CD4-positive, alpha-beta T cell treated with Interleukin-12 subunit alpha and Interleukin-12 subunit beta, for 1 hour (primary cell): ENCODE results near the gene CCDC69.

Experiments
- DNase-seq: peaks from one replicate; pipeline ENCODE4 v3.0.0-alpha.2; 2020

The CCDC69 gene

DNA sequence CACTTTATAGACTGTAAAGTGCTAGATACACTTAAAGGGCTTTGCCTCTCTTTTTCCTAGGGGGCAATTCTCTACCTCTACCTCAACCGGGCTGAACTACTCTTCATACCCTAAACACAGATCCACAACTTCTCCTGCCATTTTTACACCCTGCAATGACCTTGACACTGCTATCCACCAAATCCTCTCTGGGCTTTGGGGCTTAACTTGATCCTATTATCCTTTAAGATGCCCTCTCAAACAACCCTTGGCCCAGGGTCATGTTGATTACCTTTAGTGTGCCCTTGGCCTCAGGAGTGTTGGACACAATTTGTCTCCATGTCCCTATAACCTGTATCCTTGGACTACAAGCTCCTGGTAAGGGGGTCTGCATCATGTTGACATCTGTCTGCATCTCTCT is 85.8 kb downstream of the CCDC69 start:
- DNase-seq: no peak

DNA sequence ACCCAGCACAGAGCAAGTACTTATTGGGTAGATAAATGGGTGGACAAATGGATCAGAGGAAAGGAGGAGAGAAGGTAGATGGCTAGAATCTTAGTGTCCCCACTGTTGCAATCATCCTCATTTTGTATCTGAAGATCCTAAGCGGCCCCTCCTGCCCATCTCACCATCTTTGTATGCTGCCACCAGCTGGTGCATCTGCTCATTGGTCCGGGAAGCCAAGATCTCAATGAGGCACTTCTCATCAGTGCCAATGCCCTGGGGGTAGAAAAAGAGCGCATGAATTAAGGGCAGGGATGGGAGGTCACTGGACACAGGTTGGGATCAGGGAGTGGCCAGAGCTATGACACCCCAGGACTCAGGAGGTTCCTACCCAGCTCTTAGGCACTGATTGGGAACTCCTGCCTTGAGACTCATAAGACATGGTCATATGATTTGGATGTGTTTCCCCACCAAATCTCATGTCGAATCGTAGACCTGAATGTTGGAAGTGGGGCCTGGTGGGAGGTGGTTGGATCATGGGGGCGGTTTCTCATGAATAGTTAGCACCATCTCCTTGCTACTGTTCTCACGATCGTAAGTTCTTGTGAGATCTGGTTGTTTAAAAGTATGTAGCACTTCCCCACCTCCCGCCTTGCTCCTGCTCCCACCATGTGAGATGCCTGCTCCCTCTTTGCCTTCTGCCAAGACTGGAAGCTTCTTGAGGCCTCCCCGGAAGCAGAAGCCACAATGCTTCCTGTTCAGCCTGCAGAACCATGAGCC is 86.6 kb downstream of the CCDC69 start:
- no peak for DNase-seq

DNA sequence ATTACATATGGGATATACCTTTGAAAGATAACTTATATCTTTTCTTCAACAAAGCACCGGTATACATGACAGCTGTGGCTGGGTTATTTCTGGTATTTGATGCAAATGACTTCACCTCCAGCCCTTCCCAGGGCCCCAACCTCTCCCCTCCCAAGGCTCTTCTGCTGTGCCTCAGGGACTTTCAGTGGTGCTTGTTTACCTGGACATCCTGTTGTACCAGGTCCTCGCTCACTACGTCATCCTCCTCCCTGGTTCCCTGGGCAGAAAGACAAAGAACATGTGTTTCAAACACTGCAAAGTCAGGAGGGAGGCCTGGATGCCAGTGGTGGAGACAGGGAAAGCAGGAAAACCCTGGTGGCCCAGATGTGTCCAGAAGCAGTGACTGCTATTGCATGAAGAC is 89.7 kb downstream of the CCDC69 start:
- no peak for DNase-seq

- DNase-seq: no peak
Measured at GRCh38 chr5:151132963-151133362, 90.9 kb downstream of the CCDC69 start.
